Caco-2 (cell line): ENCODE data around the gene SLC22A23. TPM values are rescaled to one million over a fixed set of nuclear protein-coding genes. Genes with fewer than 3 reads are reported as not detected.

Experiments used
- BruUV-seq: library from RNA; stranded (reverse); fragments of 400-500 nt; replicated peaks from 2 replicates; lab custom pipeline; 2021; lab: Mats Ljungman, UMichigan
- CTCF ChIA-PET: fragments of 300-600 bp; sonication (Branson Sonifier 250); formaldehyde crosslinking; loops from one replicate; lab custom pipeline; 2022; ENCODE audit warnings: antibody characterized with exemption; lab: Charles Lee
- POLR2A ChIA-PET: fragments of 300-600 bp; sonication (Branson Sonifier 250); formaldehyde crosslinking; loops from one replicate; lab custom pipeline; 2022; ENCODE audit warnings: antibody characterized with exemption; lab: Charles Lee
- DNase-seq, 2 experiments: peaks; one replicate each; pipeline versions ENCODE4 v3.0.0 to v3.0.0-alpha.2; 2020 to 2022
- H3K27me3 ChIP-seq: replicated peaks from 2 replicates; pipeline ENCODE4 v1.6.0; 2011; ENCODE audit warnings: low read length; ENCODE audit not compliant: control insufficient read depth, insufficient read depth
- H3K36me3 ChIP-seq: 2 replicates; pipeline ENCODE4 v1.5.1; 2011; ENCODE audit warnings: low read length; ENCODE audit not compliant: control insufficient read depth, insufficient read depth
- H3K4me1 ChIP-seq: fragments of 250-450 bp; sonication (Bioruptor Pico); 2 replicates; pipeline ENCODE4 v1.5.1; 2020; ENCODE audit warnings: mild to moderate bottlenecking
- H3K4me3 ChIP-seq: 2 replicates; pipeline ENCODE4 v1.5.1; 2011; ENCODE audit warnings: low read depth, mild to moderate bottlenecking, control low read depth, low read length
- H3K9me3 ChIP-seq: fragments of 250-450 bp; sonication (Bioruptor Pico); 2 replicates; pipeline ENCODE4 v1.5.1; 2020; ENCODE audit warnings: mild to moderate bottlenecking, moderate library complexity
- H3K27ac Mint-ChIP-seq: one replicate; pipeline ENCODE4 v1.8.0; 2022; ENCODE audit warnings: mixed read lengths; ENCODE audit not compliant: unreplicated experiment
- H3K27me3 Mint-ChIP-seq: one replicate; pipeline ENCODE4 v1.8.0; 2022; ENCODE audit warnings: mixed read lengths; ENCODE audit not compliant: insufficient read depth, unreplicated experiment
- H3K36me3 Mint-ChIP-seq: one replicate; pipeline ENCODE4 v1.8.0; 2022; ENCODE audit warnings: mild to moderate bottlenecking, mixed read lengths; ENCODE audit not compliant: insufficient read depth, unreplicated experiment
- H3K4me1 Mint-ChIP-seq: one replicate; pipeline ENCODE4 v1.8.0; 2022; ENCODE audit warnings: low read depth, mixed read lengths; ENCODE audit not compliant: unreplicated experiment
- H3K4me3 Mint-ChIP-seq: one replicate; pipeline ENCODE4 v1.8.0; 2022; ENCODE audit warnings: mild to moderate bottlenecking, moderate library complexity, mixed read lengths; ENCODE audit not compliant: unreplicated experiment
- H3K9me3 Mint-ChIP-seq: one replicate; pipeline ENCODE4 v1.8.0; 2022; ENCODE audit warnings: mixed read lengths; ENCODE audit not compliant: unreplicated experiment
- intact Hi-C: fragments of 100-400 bp; cut with micrococcal nuclease; formaldehyde crosslinking; loops from one replicate; pipeline ENCODE4 v1.10.0; 2022; ENCODE audit not compliant: unreplicated experiment
- total RNA-seq: library from RNA; stranded (reverse); gene quantifications from 2 replicates; pipeline ENCODE4 v1.2.3, GENCODE V29; 2022
- TF ChIP-seq, protein P1 (sequence below), 2 experiments: fragments of 200-600 bp in 1 of 2; IDR thresholded peaks; 1 replicate in 1 of 2; 2 replicates in 1 of 2; pipeline versions ENCODE4 v1.5.1 to v1.8.0; 2011 to 2022; ENCODE audit warnings: antibody characterized with exemption in 1 of 2, control low read depth in 1 of 2, inconsistent platforms in 1 of 2, low read depth in 1 of 2, low read length in 1 of 2, mild to moderate bottlenecking in 1 of 2, moderate library complexity in 1 of 2; ENCODE audit not compliant: insufficient read depth in 1 of 2, severe bottlenecking in 1 of 2, unreplicated experiment in 1 of 2

The SLC22A23 gene
- total RNA-seq, 1 experiment from 2014 or later: 45.5 TPM

- no peaks in the 10 kb centered on the region for H3K4me1 Mint-ChIP-seq
- ChIA-PET POLR2A (no interaction called here), CTCF (no interaction called here)
- Histone ChIP-seq H3K27me3 (no peaks in the 10 kb centered on the region), H3K36me3 (peaks cover 1% of the 10 kb centered on the region; the same call in 1 of the 2 replicates), H3K9me3 (no peaks in the 10 kb centered on the region), H3K4me3 (no peak overlapping the region), H3K4me1 (no peaks in the 10 kb centered on the region)
- TF ChIP-seq, protein P1, sequence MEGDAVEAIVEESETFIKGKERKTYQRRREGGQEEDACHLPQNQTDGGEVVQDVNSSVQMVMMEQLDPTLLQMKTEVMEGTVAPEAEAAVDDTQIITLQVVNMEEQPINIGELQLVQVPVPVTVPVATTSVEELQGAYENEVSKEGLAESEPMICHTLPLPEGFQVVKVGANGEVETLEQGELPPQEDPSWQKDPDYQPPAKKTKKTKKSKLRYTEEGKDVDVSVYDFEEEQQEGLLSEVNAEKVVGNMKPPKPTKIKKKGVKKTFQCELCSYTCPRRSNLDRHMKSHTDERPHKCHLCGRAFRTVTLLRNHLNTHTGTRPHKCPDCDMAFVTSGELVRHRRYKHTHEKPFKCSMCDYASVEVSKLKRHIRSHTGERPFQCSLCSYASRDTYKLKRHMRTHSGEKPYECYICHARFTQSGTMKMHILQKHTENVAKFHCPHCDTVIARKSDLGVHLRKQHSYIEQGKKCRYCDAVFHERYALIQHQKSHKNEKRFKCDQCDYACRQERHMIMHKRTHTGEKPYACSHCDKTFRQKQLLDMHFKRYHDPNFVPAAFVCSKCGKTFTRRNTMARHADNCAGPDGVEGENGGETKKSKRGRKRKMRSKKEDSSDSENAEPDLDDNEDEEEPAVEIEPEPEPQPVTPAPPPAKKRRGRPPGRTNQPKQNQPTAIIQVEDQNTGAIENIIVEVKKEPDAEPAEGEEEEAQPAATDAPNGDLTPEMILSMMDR (IDR thresholded peaks at IDR 0.05; ENCODE audit: insufficient read depth in 1 of 2, low read depth in 1 of 2, low read length in 1 of 2, severe bottlenecking in 1 of 2, unreplicated experiment in 1 of 2): no peak
- no peak for DNase-seq
- intact Hi-C loops: no loop called here
- H3K36me3 Mint-ChIP-seq: peaks cover 54% of the 10 kb centered on the region
- H3K27me3 Mint-ChIP-seq: no peaks in the 10 kb centered on the region
- no TSS peak for BruUV-seq
- no peaks in the 10 kb centered on the region for H3K9me3 Mint-ChIP-seq
- no peak overlapping the region for H3K4me3 Mint-ChIP-seq
- H3K27ac Mint-ChIP-seq: no peak overlapping the region
Measured at GRCh38 chr6:3303795-3304411, 152.9 kb downstream of the SLC22A23 start.

- H3K4me1 ChIP-seq: no peaks in the 10 kb centered on the region
- Mint-ChIP-seq H3K36me3 (peaks cover 51% of the 10 kb centered on the region), H3K9me3 (no peaks in the 10 kb centered on the region), H3K4me3 (no peak overlapping the region), H3K27ac (no peak overlapping the region), H3K4me1 (no peaks in the 10 kb centered on the region), H3K27me3 (no peaks in the 10 kb centered on the region)
- BruUV-seq: no TSS peak
- POLR2A ChIA-PET: no interaction called here
- CTCF ChIA-PET: no interaction called here
- H3K36me3 ChIP-seq: peaks cover 3% of the 10 kb centered on the region
- DNase-seq: no peak
- intact Hi-C loops: no loop called here
- TF ChIP-seq, protein P1 (IDR thresholded peaks at IDR 0.05; ENCODE audit: insufficient read depth in 1 of 2, low read depth in 1 of 2, low read length in 1 of 2, severe bottlenecking in 1 of 2, unreplicated experiment in 1 of 2): no peak
- H3K27me3 ChIP-seq: no peaks in the 10 kb centered on the region
- no peaks in the 10 kb centered on the region for H3K9me3 ChIP-seq
- H3K4me3 ChIP-seq: no peak overlapping the region
Measured at GRCh38 chr6:3301506-3301905, 155.3 kb downstream of the SLC22A23 start.

DNA sequence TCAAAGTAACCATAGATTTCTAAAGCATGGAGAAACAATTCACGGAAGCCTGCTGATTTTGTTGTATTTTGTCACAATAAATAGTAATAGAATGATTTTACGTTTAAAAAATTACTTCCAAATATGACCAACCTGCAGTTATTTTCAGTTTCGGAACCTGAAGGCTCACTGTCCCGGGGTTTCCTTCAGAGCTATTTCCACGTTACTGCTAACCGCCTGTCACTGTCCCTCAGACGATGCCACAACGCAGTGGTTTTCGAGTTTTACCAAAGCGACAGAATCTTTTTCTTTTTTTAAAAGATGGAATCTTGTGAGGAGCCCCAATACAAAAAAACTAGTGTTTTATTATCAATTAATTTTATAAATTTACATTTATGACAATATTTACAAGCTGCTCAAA is 157.6 kb downstream of the SLC22A23 start:
- Histone ChIP-seq H3K4me1 (no peaks in the 10 kb centered on the region), H3K4me3 (no peak overlapping the region), H3K27me3 (no peaks in the 10 kb centered on the region), H3K9me3 (no peaks in the 10 kb centered on the region), H3K36me3 (peaks cover 1% of the 10 kb centered on the region)
- TF ChIP-seq, protein P1 (IDR thresholded peaks at IDR 0.05; ENCODE audit: insufficient read depth in 1 of 2, low read depth in 1 of 2, low read length in 1 of 2, severe bottlenecking in 1 of 2, unreplicated experiment in 1 of 2): no peak
- Mint-ChIP-seq H3K27ac (no peak overlapping the region), H3K9me3 (no peaks in the 10 kb centered on the region), H3K4me3 (no peak overlapping the region), H3K27me3 (no peaks in the 10 kb centered on the region), H3K4me1 (no peaks in the 10 kb centered on the region), H3K36me3 (peaks cover 48% of the 10 kb centered on the region)
- intact Hi-C loops: loop anchor here (5.0 kb wide), 1 partner anchor 158 kb away; the partner anchor contains the start of gene SLC22A23
- ChIA-PET CTCF (no interaction called here), POLR2A (interaction anchor here (0.7 kb wide), 1 partner anchor 433 kb away, joined by 8 read pairs; no protein-coding TSS in a partner anchor)
- BruUV-seq: no TSS peak
- DNase-seq: no peak
